GM23338 (cell line): ENCODE measurements around the gene MDN1. TPM values are rescaled to one million over a fixed set of nuclear protein-coding genes. Genes with fewer than 3 reads are reported as not detected.

Source experiments
- ATAC-seq: fragments of 200-7000 bp; cut with Tn5 transposase; 3 replicates; pipeline ENCODE4 v1.9.1; 2020
- DNase-seq: peaks from one replicate; pipeline ENCODE4 v3.0.0-alpha.2; 2015; ENCODE audit warnings: low spot score
- H2AFZ ChIP-seq: fragments of 200-600 bp; sonication (generic); 2 replicates; pipeline ENCODE4 v1.8.0; 2016; ENCODE audit warnings: antibody characterized with exemption, mild to moderate bottlenecking, moderate library complexity
- H3F3A ChIP-seq: fragments of 200-600 bp; sonication (generic); replicated peaks from 2 replicates; pipeline ENCODE4 v1.8.0; 2017; ENCODE audit warnings: antibody characterized with exemption, mixed run types, low read depth
- H3K27ac ChIP-seq: fragments of 200-600 bp; sonication (generic); 2 replicates; pipeline ENCODE4 v1.6.1; 2016; ENCODE audit warnings: low read depth
- H3K27me3 ChIP-seq: fragments of 200-600 bp; sonication (generic); 2 replicates; pipeline ENCODE4 v1.8.0; 2016; ENCODE audit warnings: mild to moderate bottlenecking, mixed run types, moderate library complexity; ENCODE audit not compliant: insufficient read depth
- H3K36me3 ChIP-seq: fragments of 200-600 bp; sonication (generic); 2 replicates; pipeline ENCODE4 v1.8.0; 2016; ENCODE audit warnings: mild to moderate bottlenecking; ENCODE audit not compliant: insufficient read depth
- H3K4me1 ChIP-seq: fragments of 200-600 bp; sonication (generic); 2 replicates; pipeline ENCODE4 v1.8.0; 2016; ENCODE audit warnings: mild to moderate bottlenecking, moderate library complexity; ENCODE audit not compliant: insufficient read depth
- H3K4me2 ChIP-seq: fragments of 200-600 bp; sonication (generic); 2 replicates; pipeline ENCODE4 v1.7.1; 2017; ENCODE audit warnings: mixed run types
- H3K4me3 ChIP-seq: fragments of 200-600 bp; sonication (generic); 2 replicates; pipeline ENCODE4 v1.6.1; 2016; ENCODE audit warnings: mixed run types
- H3K79me2 ChIP-seq: fragments of 200-600 bp; sonication (generic); replicated peaks from 2 replicates; pipeline ENCODE4 v1.8.0; 2017; ENCODE audit warnings: mild to moderate bottlenecking; ENCODE audit not compliant: insufficient read depth
- H3K9me2 ChIP-seq: fragments of 200-600 bp; sonication (generic); 2 replicates; pipeline ENCODE4 v1.8.0; 2017; ENCODE audit not compliant: insufficient read depth
- H4K20me1 ChIP-seq: fragments of 200-600 bp; sonication (generic); replicated peaks from 2 replicates; pipeline ENCODE4 v1.8.0; 2017; ENCODE audit warnings: mild to moderate bottlenecking; ENCODE audit not compliant: insufficient read depth
- H3K27ac Mint-ChIP-seq: 2 replicates; pipeline ENCODE4 v1.8.0; 2020; ENCODE audit warnings: inconsistent platforms, mild to moderate bottlenecking, moderate library complexity, mixed read lengths
- H3K27me3 Mint-ChIP-seq: 3 replicates; pipeline ENCODE4 v1.8.0; 2022; ENCODE audit warnings: low read depth, mild to moderate bottlenecking, moderate library complexity, mixed read lengths, inconsistent platforms; ENCODE audit not compliant: insufficient read depth, poor library complexity
- H3K36me3 Mint-ChIP-seq: 3 replicates; pipeline ENCODE4 v1.8.0; 2021; ENCODE audit warnings: low read depth, mild to moderate bottlenecking, inconsistent platforms, moderate library complexity, mixed read lengths
- H3K4me1 Mint-ChIP-seq: 3 replicates; pipeline ENCODE4 v1.8.0; 2020; ENCODE audit warnings: mild to moderate bottlenecking, inconsistent platforms, mixed read lengths
- H3K4me3 Mint-ChIP-seq: 3 replicates; pipeline ENCODE4 v1.8.0; 2021; ENCODE audit warnings: moderate library complexity, mild to moderate bottlenecking, inconsistent platforms, mixed read lengths
- H3K9me3 Mint-ChIP-seq: 3 replicates; pipeline ENCODE4 v1.8.0; 2020; ENCODE audit warnings: moderate library complexity, mild to moderate bottlenecking, inconsistent platforms, mixed read lengths
- CREB1 ChIP-seq: fragments of 250-450 bp; sonication (Bioruptor Pico); IDR thresholded peaks from 2 replicates; pipeline ENCODE4 v1.5.0; 2020; ENCODE audit warnings: low read depth, mild to moderate bottlenecking, moderate library complexity
- ETS1 ChIP-seq: IDR thresholded peaks from 2 replicates; pipeline ENCODE4 v1.6.1; 2016; ENCODE audit warnings: antibody characterized with exemption
- EZH2 ChIP-seq: fragments of 200-600 bp; sonication (generic); IDR thresholded peaks from one replicate; pipeline ENCODE4 v1.8.0; 2017; ENCODE audit warnings: antibody characterized with exemption, mild to moderate bottlenecking, low read depth; ENCODE audit not compliant: unreplicated experiment
- EZH2phosphoT487 ChIP-seq: fragments of 200-600 bp; sonication (generic); IDR thresholded peaks from one replicate; pipeline ENCODE4 v1.8.1; 2018; ENCODE audit warnings: antibody characterized with exemption; ENCODE audit not compliant: unreplicated experiment
- JUNB ChIP-seq: IDR thresholded peaks from one replicate; pipeline ENCODE4 v1.6.1; 2016; ENCODE audit warnings: antibody characterized with exemption; ENCODE audit not compliant: unreplicated experiment
- NANOG ChIP-seq: IDR thresholded peaks from 2 replicates; pipeline ENCODE4 v1.6.1; 2016; ENCODE audit warnings: antibody characterized with exemption, borderline replicate concordance
- POLR2AphosphoS5 ChIP-seq: IDR thresholded peaks from 2 replicates; pipeline ENCODE4 v1.6.1; 2016; ENCODE audit warnings: antibody characterized with exemption, low read depth
- REST ChIP-seq: IDR thresholded peaks from one replicate; pipeline ENCODE4 v1.6.1; 2018; ENCODE audit warnings: antibody characterized with exemption; ENCODE audit not compliant: unreplicated experiment
- STAT1 ChIP-seq: IDR thresholded peaks from one replicate; pipeline ENCODE4 v1.6.1; 2016; ENCODE audit warnings: antibody characterized with exemption; ENCODE audit not compliant: unreplicated experiment
- ZNF114 ChIP-seq: fragments of 250-450 bp; sonication (Bioruptor Pico); IDR thresholded peaks from 2 replicates; pipeline ENCODE4 v1.5.0; 2020; ENCODE audit warnings: mild to moderate bottlenecking, moderate library complexity
- ZNF331 ChIP-seq: fragments of 250-450 bp; sonication (Bioruptor Pico); IDR thresholded peaks from 2 replicates; pipeline ENCODE4 v1.5.0; 2020; ENCODE audit warnings: low read depth, mild to moderate bottlenecking, moderate library complexity
- ZNF462 ChIP-seq: fragments of 250-450 bp; sonication (Bioruptor Pico); IDR thresholded peaks from 2 replicates; pipeline ENCODE4 v1.5.0; 2020; ENCODE audit warnings: mild to moderate bottlenecking, moderate library complexity
- polyA plus RNA-seq: library from polyadenylated mRNA; unstranded; fragments of >200 nt; fragmentation: Nextera tagmentation; extraction: Ambion mirVana; gene quantifications from 2 replicates; pipeline ENCODE4 v1.2.1, GENCODE V29; 2016
- total RNA-seq: library from RNA; depleted of rRNA; stranded (reverse); fragments of >200 nt; shearing (Covaris generic); gene quantifications from 2 replicates; pipeline ENCODE4 v1.2.3, GENCODE V29; 2014
- TF ChIP-seq, protein P1 (sequence below), 2 experiments: fragments of 200-600 bp in 1 of 2; sonication (generic) in 1 of 2; conservative IDR thresholded peaks; 2 replicates each; pipeline versions ENCODE4 v1.5.1 to v1.6.1; 2016 to 2017; ENCODE audit warnings: antibody characterized with exemption in 2 of 2, low read depth in 2 of 2, mild to moderate bottlenecking in 2 of 2, moderate library complexity in 1 of 2

MDN1 gene
- total and polyA plus RNA-seq, 2 experiments from 2014 or later, result 165 to 217 TPM

DNA sequence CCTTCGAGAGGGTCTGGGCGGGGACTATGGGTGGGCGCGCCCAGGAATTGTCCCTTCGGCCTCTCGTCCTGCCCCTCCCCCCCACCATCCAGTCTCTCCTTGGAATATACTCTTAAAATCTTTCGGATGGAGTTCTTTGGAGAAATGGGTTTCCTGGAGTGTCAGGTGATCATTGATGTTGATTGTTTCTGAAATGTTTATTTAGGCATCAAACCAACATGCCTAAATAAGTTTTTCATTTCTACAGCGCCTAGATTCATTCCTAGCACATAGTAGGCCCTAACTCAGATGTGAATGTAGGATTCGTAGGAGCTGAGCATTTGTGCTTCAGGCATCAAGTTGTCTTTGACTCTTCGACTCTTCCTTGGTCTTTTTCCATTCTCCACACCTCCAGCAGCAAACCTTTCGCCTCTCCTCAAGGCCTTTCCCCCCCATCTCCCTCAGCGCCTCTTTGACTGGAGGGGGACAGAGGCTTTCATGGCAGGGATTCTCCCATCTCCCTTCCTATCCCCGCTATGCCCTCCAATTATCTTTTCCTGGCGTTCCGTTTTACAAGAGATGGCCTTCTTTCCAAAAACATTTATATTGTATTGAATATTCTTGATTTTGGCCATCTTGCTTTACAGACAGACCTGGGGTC, 10.7 kb upstream of the MDN1 start:
- DNase-seq, result peak; percentile 88
- TF ChIP-seq JUNB (no peak), ETS1 (no peak), ZNF331 (no peak), ZNF462 (CRISPR knock-in tag) (no peak), POLR2AphosphoS5 (no peak), REST (no peak), CREB1 (CRISPR knock-in tag) (no peak), ZNF114 (CRISPR knock-in tag) (no peak), EZH2 (no peak), NANOG (no peak), EZH2phosphoT487 (no peak), STAT1 (no peak)
- TF ChIP-seq, protein P1, sequence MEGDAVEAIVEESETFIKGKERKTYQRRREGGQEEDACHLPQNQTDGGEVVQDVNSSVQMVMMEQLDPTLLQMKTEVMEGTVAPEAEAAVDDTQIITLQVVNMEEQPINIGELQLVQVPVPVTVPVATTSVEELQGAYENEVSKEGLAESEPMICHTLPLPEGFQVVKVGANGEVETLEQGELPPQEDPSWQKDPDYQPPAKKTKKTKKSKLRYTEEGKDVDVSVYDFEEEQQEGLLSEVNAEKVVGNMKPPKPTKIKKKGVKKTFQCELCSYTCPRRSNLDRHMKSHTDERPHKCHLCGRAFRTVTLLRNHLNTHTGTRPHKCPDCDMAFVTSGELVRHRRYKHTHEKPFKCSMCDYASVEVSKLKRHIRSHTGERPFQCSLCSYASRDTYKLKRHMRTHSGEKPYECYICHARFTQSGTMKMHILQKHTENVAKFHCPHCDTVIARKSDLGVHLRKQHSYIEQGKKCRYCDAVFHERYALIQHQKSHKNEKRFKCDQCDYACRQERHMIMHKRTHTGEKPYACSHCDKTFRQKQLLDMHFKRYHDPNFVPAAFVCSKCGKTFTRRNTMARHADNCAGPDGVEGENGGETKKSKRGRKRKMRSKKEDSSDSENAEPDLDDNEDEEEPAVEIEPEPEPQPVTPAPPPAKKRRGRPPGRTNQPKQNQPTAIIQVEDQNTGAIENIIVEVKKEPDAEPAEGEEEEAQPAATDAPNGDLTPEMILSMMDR (conservative IDR thresholded peaks at IDR 0.05; ENCODE audit: low read depth in 2 of 2), result no peak

More for the DNA sequence above, 10.7 kb upstream of the MDN1 start:
- no peaks in the 10 kb centered on the region for H3K9me2 ChIP-seq
- H3K4me2 ChIP-seq, result peak overlapping the region; percentile 93
- H4K20me1 ChIP-seq, result peaks cover 11% of the 10 kb centered on the region
- peak overlapping the region; percentile 77 for H3K4me3 ChIP-seq
- peaks cover 11% of the 10 kb centered on the region; the same call in 1 of the 2 replicates for H3K4me1 ChIP-seq
- Mint-ChIP-seq H3K9me3 (no peaks in the 10 kb centered on the region), H3K36me3 (peaks cover 42% of the 10 kb centered on the region), H3K4me1 (no peaks in the 10 kb centered on the region; the same call in 2 of the 3 replicates), H3K27me3 (peaks cover 5% of the 10 kb centered on the region), H3K4me3 (peak overlapping the region; percentile 93), H3K27ac (peak overlapping the region; percentile 99)
- H3K27me3 ChIP-seq, result no peaks in the 10 kb centered on the region
- H3F3A ChIP-seq, result peaks cover 7% of the 10 kb centered on the region
- peak overlapping the region; percentile 86 for H3K27ac ChIP-seq
- H3K36me3 ChIP-seq, result peaks cover 20% of the 10 kb centered on the region; the same call in 1 of the 2 replicates
- ATAC-seq, result peak; percentile 3; the same call in 2 of the 3 replicates
- no peak overlapping the region for H2AFZ ChIP-seq
- peaks cover 53% of the 10 kb centered on the region for H3K79me2 ChIP-seq
